Measurements from ENCODE around the gene ABHD2. TPM values are rescaled to one million over a fixed set of nuclear protein-coding genes. Genes with fewer than 3 reads are reported as not detected.

The ABHD2 gene
- total RNA-seq, 1 experiment from 2014 or later, result 52.4 TPM

DNA sequence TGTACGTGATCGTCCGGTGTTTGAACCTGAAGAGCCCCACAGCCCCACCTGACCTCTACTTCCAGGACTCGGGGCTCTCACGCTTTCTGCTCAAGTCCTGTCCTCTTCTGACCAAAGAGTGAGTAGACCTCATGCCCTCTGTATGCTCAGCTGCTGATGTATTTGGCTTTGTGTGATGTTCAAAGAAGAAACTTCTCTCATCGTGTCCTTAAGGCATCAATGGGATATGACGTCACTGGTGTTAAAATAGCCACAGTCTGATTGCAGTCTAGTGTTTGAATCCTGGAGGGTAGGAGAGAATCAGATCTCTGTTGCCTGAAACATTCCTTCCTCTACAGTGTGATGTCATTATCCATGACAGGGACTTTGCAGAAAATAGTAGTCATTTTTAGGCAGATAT is 28.1 kb downstream of the ABHD2 start:
- Histone ChIP-seq H3K36me3 (ENCODE audit: insufficient read depth, low read length, poor library complexity, severe bottlenecking) (no peaks in the 10 kb centered on the region), H3K27me3 (replicated peaks; ENCODE audit: insufficient read depth, low read depth, low read length, poor library complexity) (no peaks in the 10 kb centered on the region), H3K4me3 (ENCODE audit: low read depth, low read length, poor library complexity, severe bottlenecking) (no peak overlapping the region), H3K9me3 (ENCODE audit: low read depth, low read length, poor library complexity, severe bottlenecking) (no peaks in the 10 kb centered on the region), H3K4me1 (ENCODE audit: insufficient read depth, low read length, poor library complexity, severe bottlenecking) (no peaks in the 10 kb centered on the region), H3K27ac (ENCODE audit: low read depth, low read length, poor library complexity, severe bottlenecking) (no peak overlapping the region)
- DNase-seq (ENCODE audit: low spot score), result no peak
- TF ChIP-seq, protein P1, sequence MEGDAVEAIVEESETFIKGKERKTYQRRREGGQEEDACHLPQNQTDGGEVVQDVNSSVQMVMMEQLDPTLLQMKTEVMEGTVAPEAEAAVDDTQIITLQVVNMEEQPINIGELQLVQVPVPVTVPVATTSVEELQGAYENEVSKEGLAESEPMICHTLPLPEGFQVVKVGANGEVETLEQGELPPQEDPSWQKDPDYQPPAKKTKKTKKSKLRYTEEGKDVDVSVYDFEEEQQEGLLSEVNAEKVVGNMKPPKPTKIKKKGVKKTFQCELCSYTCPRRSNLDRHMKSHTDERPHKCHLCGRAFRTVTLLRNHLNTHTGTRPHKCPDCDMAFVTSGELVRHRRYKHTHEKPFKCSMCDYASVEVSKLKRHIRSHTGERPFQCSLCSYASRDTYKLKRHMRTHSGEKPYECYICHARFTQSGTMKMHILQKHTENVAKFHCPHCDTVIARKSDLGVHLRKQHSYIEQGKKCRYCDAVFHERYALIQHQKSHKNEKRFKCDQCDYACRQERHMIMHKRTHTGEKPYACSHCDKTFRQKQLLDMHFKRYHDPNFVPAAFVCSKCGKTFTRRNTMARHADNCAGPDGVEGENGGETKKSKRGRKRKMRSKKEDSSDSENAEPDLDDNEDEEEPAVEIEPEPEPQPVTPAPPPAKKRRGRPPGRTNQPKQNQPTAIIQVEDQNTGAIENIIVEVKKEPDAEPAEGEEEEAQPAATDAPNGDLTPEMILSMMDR (conservative IDR thresholded peaks at IDR 0.05; ENCODE audit: low read depth, low read length), result no peak
- BruUV-seq (replicated peaks), result no TSS peak
- CTCF ChIA-PET, result no interaction called here
- intact Hi-C loops (cut with micrococcal nuclease; ENCODE audit: unreplicated experiment), result no loop called here
- POLR2A ChIA-PET (ENCODE audit: low non-redundant PET), result no interaction called here

DNA sequence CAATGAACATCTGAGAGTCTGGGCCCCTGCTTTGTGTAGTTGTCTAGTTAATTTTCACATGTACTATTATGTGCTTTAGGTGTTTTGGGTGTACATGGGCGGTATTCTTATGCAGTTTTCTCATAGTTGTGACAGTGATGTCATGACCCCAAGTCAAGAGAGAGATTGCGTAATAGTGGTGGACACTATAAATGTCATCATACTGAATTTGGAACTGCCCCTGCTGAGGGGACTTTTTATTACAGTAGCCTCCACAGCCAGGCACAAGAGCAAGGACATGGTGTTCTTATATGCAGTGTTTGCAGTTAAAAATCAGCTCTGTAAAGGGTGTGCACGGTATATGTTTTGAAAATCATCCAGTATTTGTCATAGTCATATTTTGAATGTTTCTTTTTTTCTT is 29.5 kb downstream of the ABHD2 start:
- no peaks in the 10 kb centered on the region for H3K4me1 ChIP-seq (ENCODE audit: insufficient read depth, low read length, poor library complexity, severe bottlenecking)
- no peaks in the 10 kb centered on the region for H3K27me3 ChIP-seq (replicated peaks; ENCODE audit: insufficient read depth, low read depth, low read length, poor library complexity)
- no TSS peak for BruUV-seq (replicated peaks)
- ChIA-PET CTCF (interaction anchor here (0.6 kb wide), 1 partner anchor 58 kb away, joined by 5 read pairs; no protein-coding TSS in a partner anchor), POLR2A (ENCODE audit: low non-redundant PET) (no interaction called here)
- H3K9me3 ChIP-seq (ENCODE audit: low read depth, low read length, poor library complexity, severe bottlenecking), result no peaks in the 10 kb centered on the region
- TF ChIP-seq EZH2 (IDR thresholded peaks at IDR 0.05; ENCODE audit: borderline replicate concordance, low read depth, low read length, poor library complexity, severe bottlenecking), result no peak
- TF ChIP-seq, protein P1 (conservative IDR thresholded peaks at IDR 0.05; ENCODE audit: low read depth, low read length), result no peak
- no peak overlapping the region for H3K4me3 ChIP-seq (ENCODE audit: low read depth, low read length, poor library complexity, severe bottlenecking)
- no peaks in the 10 kb centered on the region for H3K36me3 ChIP-seq (ENCODE audit: insufficient read depth, low read length, poor library complexity, severe bottlenecking)
- intact Hi-C loops (cut with micrococcal nuclease; ENCODE audit: unreplicated experiment), result no loop called here
- no peak overlapping the region for H3K27ac ChIP-seq (ENCODE audit: low read depth, low read length, poor library complexity, severe bottlenecking)
- no peak for DNase-seq (ENCODE audit: low spot score)

DNA sequence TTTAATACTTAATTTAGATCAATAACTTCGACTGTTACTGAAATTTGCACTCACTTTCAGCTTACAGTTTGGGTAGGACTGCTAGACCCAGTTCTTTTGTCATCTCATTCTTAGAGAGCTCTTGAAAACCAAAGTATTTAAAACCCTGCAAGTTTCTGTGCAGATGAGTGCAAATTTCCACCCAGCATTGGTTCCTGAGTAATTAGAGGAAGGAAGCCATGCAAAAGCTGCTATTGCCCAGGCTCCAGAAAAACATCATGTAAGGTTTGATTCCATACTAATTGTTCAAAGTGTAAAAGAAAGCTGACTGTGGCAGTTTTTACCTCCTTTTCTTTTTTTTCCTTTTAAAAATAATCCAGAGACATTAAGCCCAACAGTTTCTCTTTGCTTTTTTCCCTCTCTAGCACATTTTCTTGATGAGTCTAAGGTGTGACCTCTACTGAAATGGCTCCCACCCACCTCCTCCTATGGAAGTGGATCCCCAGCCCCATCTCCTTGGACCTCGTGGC is 30.3 kb downstream of the ABHD2 start:
- Histone ChIP-seq H3K27ac (ENCODE audit: low read depth, low read length, poor library complexity, severe bottlenecking) (no peak overlapping the region), H3K4me1 (ENCODE audit: insufficient read depth, low read length, poor library complexity, severe bottlenecking) (no peaks in the 10 kb centered on the region), H3K9me3 (ENCODE audit: low read depth, low read length, poor library complexity, severe bottlenecking) (no peaks in the 10 kb centered on the region), H3K27me3 (replicated peaks; ENCODE audit: insufficient read depth, low read depth, low read length, poor library complexity) (no peaks in the 10 kb centered on the region), H3K4me3 (ENCODE audit: low read depth, low read length, poor library complexity, severe bottlenecking) (no peak overlapping the region), H3K36me3 (ENCODE audit: insufficient read depth, low read length, poor library complexity, severe bottlenecking) (no peaks in the 10 kb centered on the region)
- DNase-seq (ENCODE audit: low spot score), result no peak
- ChIA-PET CTCF (no interaction called here), POLR2A (ENCODE audit: low non-redundant PET) (no interaction called here)
- no TSS peak for BruUV-seq (replicated peaks)
- intact Hi-C loops (cut with micrococcal nuclease; ENCODE audit: unreplicated experiment), result no loop called here
- TF ChIP-seq, protein P1 (conservative IDR thresholded peaks at IDR 0.05; ENCODE audit: low read depth, low read length), result no peak
